GM18907 (cell line): Measurements from ENCODE around the gene PCSK6.

Experiments
- ATAC-seq: cut with Tn5 transposase; IDR thresholded peaks from one replicate; pipeline ENCODE4 v1.9.1; 2021; ENCODE audit warnings: mild to moderate bottlenecking, moderate library complexity; ENCODE audit not compliant: unreplicated experiment

Gene PCSK6

GRCh38 chr15:101332061-101332467 is 157.4 kb downstream of the PCSK6 start:
- no peak for ATAC-seq

GRCh38 chr15:101329867-101330380 is 159.6 kb downstream of the PCSK6 start:
- ATAC-seq, result no peak

GRCh38 chr15:101329309-101329863 is 160.1 kb downstream of the PCSK6 start:
- ATAC-seq, result no peak

- ATAC-seq, result no peak
Measured at GRCh38 chr15:101328001-101328400, 161.5 kb downstream of the PCSK6 start.

GRCh38 chr15:101327147-101327740 is 162.3 kb downstream of the PCSK6 start:
- no peak for ATAC-seq

GRCh38 chr15:101326462-101327146 is 162.9 kb downstream of the PCSK6 start:
- ATAC-seq, result no peak

GRCh38 chr15:101326026-101326315 is 163.5 kb downstream of the PCSK6 start:
- ATAC-seq, result no peak

GRCh38 chr15:101325263-101326025 is 164.1 kb downstream of the PCSK6 start:
- ATAC-seq, result no peak

- ATAC-seq, result no peak
Measured at GRCh38 chr15:101324524-101325177, 164.9 kb downstream of the PCSK6 start.

- no peak for ATAC-seq
Measured at GRCh38 chr15:101323793-101324523, 165.5 kb downstream of the PCSK6 start.

GRCh38 chr15:101322854-101323477 is 166.5 kb downstream of the PCSK6 start:
- ATAC-seq, result no peak

- ATAC-seq, result no peak
Measured at GRCh38 chr15:101322016-101322695, 167.4 kb downstream of the PCSK6 start.

- peak; percentile 78 for ATAC-seq
Measured at GRCh38 chr15:101320501-101321052, 168.9 kb downstream of the PCSK6 start.

GRCh38 chr15:101318839-101319238 is 170.7 kb downstream of the PCSK6 start:
- no peak for ATAC-seq

- ATAC-seq, result no peak
Measured at GRCh38 chr15:101318147-101318819, 171.2 kb downstream of the PCSK6 start.

- no peak for ATAC-seq
Measured at GRCh38 chr15:101317336-101317872, 172.1 kb downstream of the PCSK6 start.

- no peak for ATAC-seq
Measured at GRCh38 chr15:101316529-101316928, 173.0 kb downstream of the PCSK6 start.

GRCh38 chr15:101315736-101316135 is 173.8 kb downstream of the PCSK6 start:
- ATAC-seq, result no peak
